BLaER1 (cell line): ENCODE data around the gene SHANK3.
A peak's percentile ranks its signal among the peaks of the same experiment; 100 is the strongest.
"Not testable (repeated sequence)": the region's sequence is repeated elsewhere in the genome, so short reads cannot be mapped to it uniquely, and the experiment has no call there.

Experiments
- H3K27ac ChIP-seq: shearing (Covaris generic); formaldehyde crosslinking; 2 replicates; pipeline ENCODE4 v1.8.1; 2022
- H3K27me3 ChIP-seq: shearing (Covaris generic); formaldehyde crosslinking; 2 replicates; pipeline ENCODE4 v1.8.1; 2022
- H3K36me3 ChIP-seq: shearing (Covaris generic); formaldehyde crosslinking; 2 replicates; pipeline ENCODE4 v1.8.1; 2022
- H3K4me1 ChIP-seq: shearing (Covaris generic); formaldehyde crosslinking; 2 replicates; pipeline ENCODE4 v1.8.1; 2022
- H3K4me2 ChIP-seq: shearing (Covaris generic); formaldehyde crosslinking; 2 replicates; pipeline ENCODE4 v1.8.1; 2022
- H3K4me3 ChIP-seq: shearing (Covaris generic); formaldehyde crosslinking; 2 replicates; pipeline ENCODE4 v1.8.1; 2022
- H3K9ac ChIP-seq: shearing (Covaris generic); formaldehyde crosslinking; 2 replicates; pipeline ENCODE4 v1.8.1; 2022
- H3K9me3 ChIP-seq: shearing (Covaris generic); formaldehyde crosslinking; 2 replicates; pipeline ENCODE4 v1.8.1; 2022
- H4K20me1 ChIP-seq: shearing (Covaris generic); formaldehyde crosslinking; 2 replicates; pipeline ENCODE4 v1.8.1; 2022
- Cebpa-rat ChIP-seq: shearing (Covaris generic); IDR thresholded peaks from 2 replicates; pipeline ENCODE4 v1.8.1; 2022

SHANK3 gene

GRCh38 chr22:50653256-50653655 is 19.4 kb upstream of the SHANK3 start:
- H3K36me3 ChIP-seq: no peaks in the 10 kb centered on the region
- TF ChIP-seq Cebpa-rat: no peak
- peaks cover 51% of the 10 kb centered on the region for H3K9me3 ChIP-seq
- no peak overlapping the region for H3K9ac ChIP-seq
- no peak overlapping the region for H3K27ac ChIP-seq
- no peaks in the 10 kb centered on the region for H4K20me1 ChIP-seq
- no peaks in the 10 kb centered on the region for H3K4me1 ChIP-seq
- H3K4me2 ChIP-seq: no peak overlapping the region
- no peak overlapping the region for H3K4me3 ChIP-seq
- H3K27me3 ChIP-seq: no peaks in the 10 kb centered on the region

- H3K9me3 ChIP-seq: peaks cover 39% of the 10 kb centered on the region
- not testable (repeated sequence) for H3K4me3 ChIP-seq, H3K27ac ChIP-seq, H3K4me2 ChIP-seq, H4K20me1 ChIP-seq, H3K4me1 ChIP-seq, H3K36me3 ChIP-seq, H3K9ac ChIP-seq, H3K27me3 ChIP-seq
Measured at GRCh38 chr22:50654664-50655063, 18.0 kb upstream of the SHANK3 start.

- no peak for TF ChIP-seq Cebpa-rat
- no peaks in the 10 kb centered on the region for H3K27me3 ChIP-seq
- no peaks in the 10 kb centered on the region for H3K36me3 ChIP-seq
- H3K4me2 ChIP-seq: no peak overlapping the region
- peaks cover 26% of the 10 kb centered on the region; the same call in 1 of the 2 replicates for H3K9me3 ChIP-seq
- H4K20me1 ChIP-seq: no peaks in the 10 kb centered on the region
- no peak overlapping the region for H3K9ac ChIP-seq
- H3K27ac ChIP-seq: no peak overlapping the region
- no peak overlapping the region for H3K4me3 ChIP-seq
- H3K4me1 ChIP-seq: peaks cover 7% of the 10 kb centered on the region; the same call in 1 of the 2 replicates
Measured at GRCh38 chr22:50656122-50657070, 16.2 kb upstream of the SHANK3 start.

GRCh38 chr22:50657925-50658324 is 14.7 kb upstream of the SHANK3 start:
- Histone ChIP-seq H4K20me1 (no peaks in the 10 kb centered on the region), H3K27me3 (no peaks in the 10 kb centered on the region), H3K9me3 (peaks cover 14% of the 10 kb centered on the region; the same call in 1 of the 2 replicates), H3K4me1 (peaks cover 11% of the 10 kb centered on the region; the same call in 1 of the 2 replicates), H3K27ac (no peak overlapping the region), H3K4me2 (no peak overlapping the region), H3K4me3 (no peak overlapping the region), H3K9ac (no peak overlapping the region), H3K36me3 (no peaks in the 10 kb centered on the region)
- no peak for TF ChIP-seq Cebpa-rat

GRCh38 chr22:50659711-50660110 is 12.9 kb upstream of the SHANK3 start:
- not testable (repeated sequence) for H3K27me3 ChIP-seq, H3K27ac ChIP-seq, H3K9ac ChIP-seq, H3K9me3 ChIP-seq, H3K4me2 ChIP-seq, H3K4me3 ChIP-seq, H3K36me3 ChIP-seq, H4K20me1 ChIP-seq
- H3K4me1 ChIP-seq: peaks cover 17% of the 10 kb centered on the region; the same call in 1 of the 2 replicates

GRCh38 chr22:50660306-50660705 is 12.3 kb upstream of the SHANK3 start:
- no peak overlapping the region for H3K9ac ChIP-seq
- H3K27ac ChIP-seq: no peak overlapping the region
- no peaks in the 10 kb centered on the region for H4K20me1 ChIP-seq
- H3K27me3 ChIP-seq: no peaks in the 10 kb centered on the region
- no peaks in the 10 kb centered on the region for H3K36me3 ChIP-seq
- no peak overlapping the region for H3K4me2 ChIP-seq
- no peak for TF ChIP-seq Cebpa-rat
- H3K9me3 ChIP-seq: 0 out of 2 replicates have a peak, but pooled peaks cover 4% of the 10 kb centered on the region
- no peak overlapping the region for H3K4me3 ChIP-seq
- H3K4me1 ChIP-seq: peaks cover 17% of the 10 kb centered on the region; the same call in 1 of the 2 replicates

GRCh38 chr22:50665212-50665611 is 7.4 kb upstream of the SHANK3 start:
- Histone ChIP-seq H3K9ac (no peak overlapping the region), H4K20me1 (no peaks in the 10 kb centered on the region), H3K4me1 (peaks cover 17% of the 10 kb centered on the region), H3K27me3 (no peaks in the 10 kb centered on the region), H3K4me3 (no peak overlapping the region), H3K9me3 (no peaks in the 10 kb centered on the region), H3K27ac (no peak overlapping the region), H3K4me2 (no peak overlapping the region), H3K36me3 (no peaks in the 10 kb centered on the region)
- TF ChIP-seq Cebpa-rat: no peak

- no peak overlapping the region for H3K4me2 ChIP-seq
Measured at GRCh38 chr22:50665738-50666137, 6.9 kb upstream of the SHANK3 start.

GRCh38 chr22:50670513-50670912 is 2.1 kb upstream of the SHANK3 start:
- no peaks in the 10 kb centered on the region; the same call in 1 of the 2 replicates for H3K36me3 ChIP-seq
- H3K27me3 ChIP-seq: no peaks in the 10 kb centered on the region
- H3K9ac ChIP-seq: no peak overlapping the region
- H3K9me3 ChIP-seq: no peaks in the 10 kb centered on the region
- no peak overlapping the region for H3K4me3 ChIP-seq
- peak overlapping the region; percentile 94 for H3K27ac ChIP-seq
- peak overlapping the region; percentile 96; the same call in 1 of the 2 replicates for H3K4me2 ChIP-seq
- peaks cover 40% of the 10 kb centered on the region for H3K4me1 ChIP-seq
- TF ChIP-seq Cebpa-rat: no peak
- H4K20me1 ChIP-seq: peaks cover 8% of the 10 kb centered on the region

More at GRCh38 chr22:50665738-50666137, 6.9 kb upstream of the SHANK3 start:
- H4K20me1 ChIP-seq: no peaks in the 10 kb centered on the region
- H3K9ac ChIP-seq: no peak overlapping the region
- H3K27me3 ChIP-seq: no peaks in the 10 kb centered on the region
- peak overlapping the region; percentile 43; the same call in 1 of the 2 replicates for H3K27ac ChIP-seq
- no peak overlapping the region for H3K4me3 ChIP-seq
- H3K9me3 ChIP-seq: no peaks in the 10 kb centered on the region
- H3K36me3 ChIP-seq: no peaks in the 10 kb centered on the region
- TF ChIP-seq Cebpa-rat: no peak
- peaks cover 21% of the 10 kb centered on the region for H3K4me1 ChIP-seq

- TF ChIP-seq Cebpa-rat: no peak
- no peaks in the 10 kb centered on the region for H3K27me3 ChIP-seq
- H3K4me2 ChIP-seq: peak overlapping the region; percentile 96
- H3K4me3 ChIP-seq: no peak overlapping the region
- peaks cover 40% of the 10 kb centered on the region for H3K4me1 ChIP-seq
- no peaks in the 10 kb centered on the region for H3K9me3 ChIP-seq
- H3K36me3 ChIP-seq: peaks cover 5% of the 10 kb centered on the region; the same call in 1 of the 2 replicates
- H3K27ac ChIP-seq: peak overlapping the region; percentile 94
- H4K20me1 ChIP-seq: peaks cover 13% of the 10 kb centered on the region
- H3K9ac ChIP-seq: peak overlapping the region; percentile 74
Measured at GRCh38 chr22:50670914-50671538, 1.6 kb upstream of the SHANK3 start.
